GM10847 (cell line): ENCODE data around the gene FAM110D.

ENCODE experiments used
- POLR2A ChIP-seq: IDR thresholded peaks from 2 replicates; pipeline ENCODE4 v1.6.1; 2011; ENCODE audit not compliant: insufficient read length; ENCODE audit errors: extremely low read depth

FAM110D gene

GRCh38 chr1:26148887-26149286 is 10.0 kb upstream of the FAM110D start:
- no peak for TF ChIP-seq POLR2A

GRCh38 chr1:26153966-26154532 is 4.8 kb upstream of the FAM110D start:
- no peak for TF ChIP-seq POLR2A

- TF ChIP-seq POLR2A: no peak
Observed at GRCh38 chr1:26154750-26155149, 4.1 kb upstream of the FAM110D start.

- TF ChIP-seq POLR2A: no peak
Observed at GRCh38 chr1:26155370-26156284, 3.3 kb upstream of the FAM110D start.

- no peak for TF ChIP-seq POLR2A
Observed at GRCh38 chr1:26156285-26157038, 2.4 kb upstream of the FAM110D start.

GRCh38 chr1:26158271-26158907 is 490 bp upstream of the FAM110D start:
- no peak for TF ChIP-seq POLR2A

GRCh38 chr1:26159743-26160039 is 812 bp downstream of the FAM110D start:
- no peak for TF ChIP-seq POLR2A

- no peak for TF ChIP-seq POLR2A
Observed at GRCh38 chr1:26160527-26161414, 1.9 kb downstream of the FAM110D start.

- no peak for TF ChIP-seq POLR2A
Observed at GRCh38 chr1:26161415-26162219, 2.7 kb downstream of the FAM110D start.

GRCh38 chr1:26162220-26162709 is 3.4 kb downstream of the FAM110D start:
- no peak for TF ChIP-seq POLR2A

GRCh38 chr1:26163684-26164035 is 4.8 kb downstream of the FAM110D start:
- TF ChIP-seq POLR2A: no peak

- TF ChIP-seq POLR2A: no peak
Observed at GRCh38 chr1:26164036-26164860, 5.4 kb downstream of the FAM110D start.
